ENCODE data around the gene IGLL5. TPM values are rescaled to one million over a fixed set of nuclear protein-coding genes. Genes with fewer than 3 reads are reported as not detected.

Gene IGLL5
- total RNA-seq, 4 donors from 2014 or later: 1.8 to 15.7 TPM; not detected in 2

GRCh38 chr22:22906907-22907550 lies 19.4 kb downstream of the IGLL5 start:
- intact Hi-C loops (cut with DNase I): no loop called here
- no peaks in the 10 kb centered on the region for H3K9me3 ChIP-seq
- DNase-seq: no peak
- 88 to 94% methylated on average over 8 of the region's 8 CpGs for WGBS, 2 donors
- no peaks in the 10 kb centered on the region for H3K4me1 ChIP-seq
- TF ChIP-seq, protein P1, sequence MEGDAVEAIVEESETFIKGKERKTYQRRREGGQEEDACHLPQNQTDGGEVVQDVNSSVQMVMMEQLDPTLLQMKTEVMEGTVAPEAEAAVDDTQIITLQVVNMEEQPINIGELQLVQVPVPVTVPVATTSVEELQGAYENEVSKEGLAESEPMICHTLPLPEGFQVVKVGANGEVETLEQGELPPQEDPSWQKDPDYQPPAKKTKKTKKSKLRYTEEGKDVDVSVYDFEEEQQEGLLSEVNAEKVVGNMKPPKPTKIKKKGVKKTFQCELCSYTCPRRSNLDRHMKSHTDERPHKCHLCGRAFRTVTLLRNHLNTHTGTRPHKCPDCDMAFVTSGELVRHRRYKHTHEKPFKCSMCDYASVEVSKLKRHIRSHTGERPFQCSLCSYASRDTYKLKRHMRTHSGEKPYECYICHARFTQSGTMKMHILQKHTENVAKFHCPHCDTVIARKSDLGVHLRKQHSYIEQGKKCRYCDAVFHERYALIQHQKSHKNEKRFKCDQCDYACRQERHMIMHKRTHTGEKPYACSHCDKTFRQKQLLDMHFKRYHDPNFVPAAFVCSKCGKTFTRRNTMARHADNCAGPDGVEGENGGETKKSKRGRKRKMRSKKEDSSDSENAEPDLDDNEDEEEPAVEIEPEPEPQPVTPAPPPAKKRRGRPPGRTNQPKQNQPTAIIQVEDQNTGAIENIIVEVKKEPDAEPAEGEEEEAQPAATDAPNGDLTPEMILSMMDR (IDR thresholded peaks at IDR 0.05): no peak
- TF ChIP-seq POLR2A (IDR thresholded peaks at IDR 0.05): no peak
- H3K4me3 ChIP-seq (replicated peaks in 1 of 3): no peak overlapping the region
- no peaks in the 10 kb centered on the region for H3K36me3 ChIP-seq
- no peaks in the 10 kb centered on the region for H3K27me3 ChIP-seq
- no peak overlapping the region for H3K27ac ChIP-seq

DNA sequence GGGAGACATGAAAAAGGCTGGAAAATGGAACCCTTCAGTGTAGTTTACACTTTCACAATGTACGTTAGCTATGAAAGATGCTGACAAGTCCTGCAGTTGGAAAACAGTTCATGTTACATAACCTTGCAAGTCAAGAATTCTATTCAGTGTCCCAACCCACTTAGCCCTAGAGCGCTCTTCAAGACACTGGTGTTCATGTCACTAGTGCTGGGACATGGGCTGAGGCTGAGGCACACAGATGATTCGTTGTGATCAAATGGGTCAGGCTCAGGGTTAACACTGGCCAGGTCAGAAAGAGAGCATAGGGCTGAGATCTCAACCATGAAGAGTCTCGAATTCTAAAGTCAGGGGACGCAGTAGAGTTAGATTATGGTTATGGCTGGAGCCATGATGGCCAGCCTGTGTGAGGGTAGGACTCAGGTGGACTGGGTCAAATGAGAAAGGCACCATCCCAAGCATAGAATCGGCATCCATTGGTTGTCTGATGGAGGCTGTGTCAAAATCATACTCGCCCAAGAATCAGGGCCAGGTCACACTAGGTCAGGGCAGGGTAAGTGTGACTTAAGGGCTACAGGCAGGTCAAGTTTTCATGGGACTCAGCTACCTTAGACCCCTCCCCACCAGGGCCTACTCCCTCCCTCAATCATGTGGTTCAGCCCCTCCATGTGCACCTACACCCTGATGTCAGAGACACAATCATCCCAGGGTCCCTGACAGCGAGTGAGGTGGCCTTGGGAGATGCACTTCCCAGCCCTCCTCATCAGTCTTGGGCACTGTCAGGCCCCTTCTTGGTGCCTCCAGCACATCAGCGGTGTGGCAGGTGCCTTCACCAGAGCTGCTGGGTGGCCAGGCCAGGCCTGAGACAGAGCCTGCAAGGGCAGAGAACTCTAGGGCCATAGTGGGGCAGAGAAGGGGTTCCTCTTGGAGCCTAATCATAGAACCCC lies 20.2 kb downstream of the IGLL5 start:
- DNase-seq: no peak
- H3K9me3 ChIP-seq: no peaks in the 10 kb centered on the region
- H3K36me3 ChIP-seq: no peaks in the 10 kb centered on the region
- no peaks in the 10 kb centered on the region for H3K4me1 ChIP-seq
- intact Hi-C loops (cut with DNase I): no loop called here
- WGBS, 2 donors: 93% methylated on average over 7 to 8 of the region's 9 CpGs
- H3K27me3 ChIP-seq: no peaks in the 10 kb centered on the region
- H3K4me3 ChIP-seq (replicated peaks in 1 of 3): no peak overlapping the region
- H3K27ac ChIP-seq: no peak overlapping the region
- TF ChIP-seq, protein P1 (IDR thresholded peaks at IDR 0.05): no peak
- no peak for TF ChIP-seq POLR2A (IDR thresholded peaks at IDR 0.05)

GRCh38 chr22:22908495-22908861 lies 20.9 kb downstream of the IGLL5 start:
- no peak overlapping the region for H3K27ac ChIP-seq
- no peaks in the 10 kb centered on the region for H3K36me3 ChIP-seq
- intact Hi-C loops (cut with DNase I): no loop called here
- no peaks in the 10 kb centered on the region for H3K4me1 ChIP-seq
- 94% methylated on average over 3 of the region's 3 CpGs for WGBS, 2 donors
- no peaks in the 10 kb centered on the region for H3K9me3 ChIP-seq
- H3K4me3 ChIP-seq (replicated peaks in 1 of 3): no peak overlapping the region
- TF ChIP-seq, protein P1 (IDR thresholded peaks at IDR 0.05): no peak
- DNase-seq: no peak
- no peaks in the 10 kb centered on the region for H3K27me3 ChIP-seq

DNA sequence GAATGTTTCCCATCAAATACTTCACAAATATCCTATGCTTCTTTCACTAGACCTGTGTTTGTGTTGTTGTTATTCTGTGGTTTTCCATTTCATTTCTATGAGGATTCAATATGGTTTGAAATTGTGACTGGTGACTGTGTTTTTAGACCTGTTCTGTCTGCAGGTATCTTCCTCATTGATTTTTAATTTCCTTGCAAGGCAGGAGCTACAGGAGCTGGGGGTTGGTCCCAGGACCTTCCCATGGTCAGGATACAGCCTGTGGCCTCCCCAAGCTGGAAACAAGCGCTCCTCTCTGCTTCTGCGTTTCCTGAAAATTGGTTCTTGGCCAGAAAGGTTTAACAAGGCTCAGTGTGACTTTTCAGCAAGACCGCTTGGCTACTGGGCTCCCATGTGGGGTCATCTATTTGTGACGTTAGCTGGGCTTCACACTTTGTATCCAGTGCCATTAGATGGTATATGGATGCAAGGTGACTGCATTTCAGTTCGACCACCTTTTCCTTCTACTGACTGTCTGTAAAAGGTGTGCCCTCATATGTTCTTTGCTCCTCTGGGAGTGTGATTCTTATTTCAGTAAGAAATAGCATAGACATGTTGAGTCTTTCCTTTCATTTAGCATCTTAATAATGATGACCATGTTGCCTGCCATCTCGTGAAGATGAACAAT lies 21.5 kb downstream of the IGLL5 start:
- Histone ChIP-seq H3K9me3 (no peaks in the 10 kb centered on the region), H3K27me3 (no peaks in the 10 kb centered on the region), H3K4me3 (replicated peaks in 1 of 3) (no peak overlapping the region), H3K27ac (no peak overlapping the region), H3K4me1 (no peaks in the 10 kb centered on the region), H3K36me3 (no peaks in the 10 kb centered on the region)
- WGBS, 2 donors: 83 to 87% methylated on average over 6 of the region's 6 CpGs
- TF ChIP-seq, protein P1 (IDR thresholded peaks at IDR 0.05): no peak
- no peak for TF ChIP-seq POLR2A (IDR thresholded peaks at IDR 0.05)
- intact Hi-C loops (cut with DNase I): no loop called here
- no peak for DNase-seq

Measured in thyroid gland (tissue), 4 donors.